ENCODE results near the gene WDR45B.

DNA sequence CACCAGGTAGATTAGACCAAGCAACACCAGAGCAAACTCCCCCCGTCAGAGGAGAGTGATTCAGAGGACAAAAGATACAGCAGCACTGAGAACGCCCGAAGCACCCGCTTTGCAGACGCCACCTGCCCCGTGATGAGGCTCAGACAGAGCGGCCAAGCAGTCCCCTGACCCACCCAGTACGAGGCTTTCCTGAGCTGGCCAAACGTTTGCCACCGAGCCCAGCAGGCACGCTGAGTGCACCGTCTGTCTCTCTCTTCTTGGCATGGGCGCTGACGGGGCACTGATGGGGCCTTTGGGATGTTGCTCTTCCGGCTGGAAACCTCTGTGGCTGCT is 19.4 kb upstream of the WDR45B start:
- TF ChIP-seq, protein P1, sequence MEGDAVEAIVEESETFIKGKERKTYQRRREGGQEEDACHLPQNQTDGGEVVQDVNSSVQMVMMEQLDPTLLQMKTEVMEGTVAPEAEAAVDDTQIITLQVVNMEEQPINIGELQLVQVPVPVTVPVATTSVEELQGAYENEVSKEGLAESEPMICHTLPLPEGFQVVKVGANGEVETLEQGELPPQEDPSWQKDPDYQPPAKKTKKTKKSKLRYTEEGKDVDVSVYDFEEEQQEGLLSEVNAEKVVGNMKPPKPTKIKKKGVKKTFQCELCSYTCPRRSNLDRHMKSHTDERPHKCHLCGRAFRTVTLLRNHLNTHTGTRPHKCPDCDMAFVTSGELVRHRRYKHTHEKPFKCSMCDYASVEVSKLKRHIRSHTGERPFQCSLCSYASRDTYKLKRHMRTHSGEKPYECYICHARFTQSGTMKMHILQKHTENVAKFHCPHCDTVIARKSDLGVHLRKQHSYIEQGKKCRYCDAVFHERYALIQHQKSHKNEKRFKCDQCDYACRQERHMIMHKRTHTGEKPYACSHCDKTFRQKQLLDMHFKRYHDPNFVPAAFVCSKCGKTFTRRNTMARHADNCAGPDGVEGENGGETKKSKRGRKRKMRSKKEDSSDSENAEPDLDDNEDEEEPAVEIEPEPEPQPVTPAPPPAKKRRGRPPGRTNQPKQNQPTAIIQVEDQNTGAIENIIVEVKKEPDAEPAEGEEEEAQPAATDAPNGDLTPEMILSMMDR (IDR thresholded peaks at IDR 0.05): no peak
- TF ChIP-seq POLR2A (IDR thresholded peaks at IDR 0.05): no peak

Measured in body of pancreas (tissue), 4 donors.